ENCODE measurements around the gene CCER1. TPM values are rescaled to one million over a fixed set of nuclear protein-coding genes. Genes with fewer than 3 reads are reported as not detected.

Gene CCER1
- total RNA-seq, 4 donors from 2014 or later, result not detected

DNA sequence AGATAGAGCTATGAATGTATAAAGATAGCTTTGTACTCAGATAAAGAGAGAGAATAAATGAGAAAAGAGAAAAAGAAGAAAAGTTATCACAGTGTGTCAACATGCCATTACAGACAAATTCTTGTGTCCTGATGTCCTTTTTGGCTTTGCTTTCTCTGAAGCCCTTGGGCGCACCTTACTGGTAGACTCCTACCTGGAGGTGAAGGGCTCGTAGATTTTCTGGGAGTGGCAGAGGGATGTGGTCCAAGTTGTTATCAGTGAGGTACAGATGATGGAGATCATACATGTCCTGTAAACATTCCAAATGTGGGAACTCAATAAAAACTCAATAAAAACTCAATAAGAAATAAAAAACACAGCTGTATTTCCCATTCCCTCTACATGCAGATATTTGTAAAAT, 14.9 kb upstream of the CCER1 start:
- no peak for TF ChIP-seq CTCF (IDR thresholded peaks at IDR 0.05)
- DNase-seq (ENCODE audit: low spot score), result no peak

GRCh38 chr12:90969346-90969745, 14.4 kb upstream of the CCER1 start:
- no peak for ATAC-seq (ENCODE audit: low FRiP score)
- DNase-seq (ENCODE audit: low spot score), result no peak
- TF ChIP-seq CTCF (IDR thresholded peaks at IDR 0.05), result no peak

More for the DNA sequence above, 14.9 kb upstream of the CCER1 start:
- ATAC-seq (ENCODE audit: low FRiP score), result no peak

DNA sequence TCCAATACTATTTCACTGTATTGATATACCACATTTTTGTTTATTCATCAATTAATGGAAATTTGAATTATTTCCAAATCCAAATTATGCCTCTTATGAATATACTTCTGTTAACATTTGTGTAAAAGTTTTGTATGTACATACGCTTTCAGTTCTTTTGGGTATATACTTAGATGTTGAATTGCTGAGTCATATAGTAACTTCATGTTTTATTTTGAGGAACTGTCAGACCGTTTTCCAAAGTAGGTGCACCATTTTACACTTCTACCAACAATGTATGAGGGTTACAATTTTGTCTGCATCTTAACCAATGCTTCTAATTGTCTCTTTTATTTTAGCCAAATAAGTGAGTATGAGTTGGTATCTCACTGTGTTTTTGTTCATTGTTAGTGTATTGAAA, 10.2 kb upstream of the CCER1 start:
- TF ChIP-seq CTCF (IDR thresholded peaks at IDR 0.05), result no peak
- no peak for DNase-seq (ENCODE audit: low spot score)
- no peak for ATAC-seq (ENCODE audit: low FRiP score)

- ATAC-seq (ENCODE audit: low FRiP score), result no peak
- DNase-seq (ENCODE audit: low spot score), result no peak
- no peak for TF ChIP-seq CTCF (IDR thresholded peaks at IDR 0.05)
These were observed 9.6 kb upstream of the CCER1 start for GRCh38 chr12:90964616-90965015.

GRCh38 chr12:90963946-90964345, 9.0 kb upstream of the CCER1 start:
- no peak for DNase-seq (ENCODE audit: low spot score)
- no peak for ATAC-seq (ENCODE audit: low FRiP score)
- TF ChIP-seq CTCF (IDR thresholded peaks at IDR 0.05), result no peak

- ATAC-seq (ENCODE audit: low FRiP score), result no peak
- no peak for DNase-seq (ENCODE audit: low spot score)
- TF ChIP-seq CTCF (IDR thresholded peaks at IDR 0.05), result no peak
These were observed 6.2 kb upstream of the CCER1 start for GRCh38 chr12:90961154-90961553.

DNA sequence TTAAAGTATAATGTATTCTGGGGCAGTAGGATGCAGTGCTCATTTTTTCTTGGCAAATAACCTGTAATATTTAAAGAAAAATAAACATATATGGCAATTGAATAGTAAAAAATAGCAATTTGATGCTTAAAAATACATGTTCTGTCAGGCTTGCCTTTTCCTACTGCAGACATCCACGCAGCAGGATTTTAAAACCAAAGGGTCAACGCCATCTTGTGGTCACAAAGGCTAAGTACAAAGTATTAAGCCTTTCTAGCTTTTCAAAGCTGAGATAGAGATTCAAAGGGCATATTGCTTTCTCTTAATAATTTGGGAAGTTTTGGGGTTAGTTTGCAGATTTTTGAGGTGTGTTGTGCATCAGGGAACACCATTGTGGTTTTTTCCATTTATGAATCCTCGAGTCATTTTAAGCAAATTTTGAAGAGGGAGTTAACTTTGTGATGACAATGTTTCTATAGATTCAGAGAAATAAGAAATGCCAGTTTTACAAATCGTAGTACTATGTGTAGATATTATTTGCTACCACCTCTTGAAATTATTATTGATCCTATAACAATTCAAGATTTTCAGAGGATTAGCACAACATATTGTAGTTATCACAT, 4.7 kb upstream of the CCER1 start:
- TF ChIP-seq CTCF (IDR thresholded peaks at IDR 0.05), result peak in 1 of 3 donors; percentile 35
- DNase-seq (ENCODE audit: low spot score) (no peak), ATAC-seq (ENCODE audit: low FRiP score) (peak; percentile 54)
